ENCODE results near the gene GPD1L.

DNA sequence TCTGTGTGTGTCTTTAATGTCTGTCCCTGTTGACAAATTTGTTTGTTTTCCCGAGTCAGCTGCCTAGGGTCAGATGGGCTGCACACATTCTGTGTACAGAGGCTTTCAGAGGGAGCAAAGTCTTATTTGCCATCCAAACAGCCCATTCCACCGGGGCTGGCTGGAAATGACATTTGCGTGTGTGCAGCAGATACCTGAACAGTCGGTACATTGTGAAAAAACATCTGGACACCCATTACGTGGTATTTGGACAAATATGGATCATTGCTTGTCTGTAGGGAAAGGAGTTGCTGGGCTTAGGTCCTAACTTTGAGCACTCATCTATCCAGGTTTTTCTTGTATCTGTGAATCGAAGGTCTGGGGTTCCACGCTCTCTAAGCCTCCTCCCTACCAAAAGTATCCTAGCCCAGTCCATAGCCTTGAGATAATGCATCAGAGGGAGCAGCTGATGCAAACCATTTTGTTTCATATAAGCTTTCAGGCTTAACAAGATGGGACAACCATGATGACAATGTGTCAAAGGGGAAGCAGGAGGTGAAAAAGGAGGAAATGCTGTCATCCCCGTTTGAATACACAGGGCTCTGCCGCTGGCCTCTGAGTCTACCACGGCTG is 109.9 kb downstream of the GPD1L start:
- TF ChIP-seq, protein P1, sequence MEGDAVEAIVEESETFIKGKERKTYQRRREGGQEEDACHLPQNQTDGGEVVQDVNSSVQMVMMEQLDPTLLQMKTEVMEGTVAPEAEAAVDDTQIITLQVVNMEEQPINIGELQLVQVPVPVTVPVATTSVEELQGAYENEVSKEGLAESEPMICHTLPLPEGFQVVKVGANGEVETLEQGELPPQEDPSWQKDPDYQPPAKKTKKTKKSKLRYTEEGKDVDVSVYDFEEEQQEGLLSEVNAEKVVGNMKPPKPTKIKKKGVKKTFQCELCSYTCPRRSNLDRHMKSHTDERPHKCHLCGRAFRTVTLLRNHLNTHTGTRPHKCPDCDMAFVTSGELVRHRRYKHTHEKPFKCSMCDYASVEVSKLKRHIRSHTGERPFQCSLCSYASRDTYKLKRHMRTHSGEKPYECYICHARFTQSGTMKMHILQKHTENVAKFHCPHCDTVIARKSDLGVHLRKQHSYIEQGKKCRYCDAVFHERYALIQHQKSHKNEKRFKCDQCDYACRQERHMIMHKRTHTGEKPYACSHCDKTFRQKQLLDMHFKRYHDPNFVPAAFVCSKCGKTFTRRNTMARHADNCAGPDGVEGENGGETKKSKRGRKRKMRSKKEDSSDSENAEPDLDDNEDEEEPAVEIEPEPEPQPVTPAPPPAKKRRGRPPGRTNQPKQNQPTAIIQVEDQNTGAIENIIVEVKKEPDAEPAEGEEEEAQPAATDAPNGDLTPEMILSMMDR (tag by site-specific recombination; IDR thresholded peaks at IDR 0.05), result no peak
- TF ChIP-seq, protein P2, sequence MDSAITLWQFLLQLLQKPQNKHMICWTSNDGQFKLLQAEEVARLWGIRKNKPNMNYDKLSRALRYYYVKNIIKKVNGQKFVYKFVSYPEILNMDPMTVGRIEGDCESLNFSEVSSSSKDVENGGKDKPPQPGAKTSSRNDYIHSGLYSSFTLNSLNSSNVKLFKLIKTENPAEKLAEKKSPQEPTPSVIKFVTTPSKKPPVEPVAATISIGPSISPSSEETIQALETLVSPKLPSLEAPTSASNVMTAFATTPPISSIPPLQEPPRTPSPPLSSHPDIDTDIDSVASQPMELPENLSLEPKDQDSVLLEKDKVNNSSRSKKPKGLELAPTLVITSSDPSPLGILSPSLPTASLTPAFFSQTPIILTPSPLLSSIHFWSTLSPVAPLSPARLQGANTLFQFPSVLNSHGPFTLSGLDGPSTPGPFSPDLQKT (IDR thresholded peaks at IDR 0.05; ENCODE audit: borderline replicate concordance, low read depth, low read length), result no peak
- TF ChIP-seq GLI4 (tag by site-specific recombination; IDR thresholded peaks at IDR 0.05) (no peak), ZNF274 (IDR thresholded peaks at IDR 0.05; ENCODE audit: low read length) (no peak), ZNF274 (tag by site-specific recombination; IDR thresholded peaks at IDR 0.05; ENCODE audit: borderline replicate concordance) (no peak), ZNF624 (tag by site-specific recombination; IDR thresholded peaks at IDR 0.05) (no peak), ZNF707 (tag by site-specific recombination; IDR thresholded peaks at IDR 0.05) (no peak), ZBTB17 (tag by site-specific recombination; IDR thresholded peaks at IDR 0.05) (no peak), ZNF311 (tag by site-specific recombination; IDR thresholded peaks at IDR 0.05; ENCODE audit: borderline replicate concordance) (no peak), SP2 (tag by site-specific recombination; IDR thresholded peaks at IDR 0.05) (no peak), BCL11A (tag by site-specific recombination; IDR thresholded peaks at IDR 0.05; ENCODE audit: low read depth) (no peak)
- TF ChIP-seq, protein P3, sequence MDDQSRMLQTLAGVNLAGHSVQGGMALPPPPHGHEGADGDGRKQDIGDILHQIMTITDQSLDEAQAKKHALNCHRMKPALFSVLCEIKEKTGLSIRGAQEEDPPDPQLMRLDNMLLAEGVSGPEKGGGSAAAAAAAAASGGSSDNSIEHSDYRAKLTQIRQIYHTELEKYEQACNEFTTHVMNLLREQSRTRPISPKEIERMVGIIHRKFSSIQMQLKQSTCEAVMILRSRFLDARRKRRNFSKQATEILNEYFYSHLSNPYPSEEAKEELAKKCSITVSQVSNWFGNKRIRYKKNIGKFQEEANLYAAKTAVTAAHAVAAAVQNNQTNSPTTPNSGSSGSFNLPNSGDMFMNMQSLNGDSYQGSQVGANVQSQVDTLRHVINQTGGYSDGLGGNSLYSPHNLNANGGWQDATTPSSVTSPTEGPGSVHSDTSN (CRISPR knock-in tag; IDR thresholded peaks at IDR 0.05), result no peak
- TF ChIP-seq, protein P4, sequence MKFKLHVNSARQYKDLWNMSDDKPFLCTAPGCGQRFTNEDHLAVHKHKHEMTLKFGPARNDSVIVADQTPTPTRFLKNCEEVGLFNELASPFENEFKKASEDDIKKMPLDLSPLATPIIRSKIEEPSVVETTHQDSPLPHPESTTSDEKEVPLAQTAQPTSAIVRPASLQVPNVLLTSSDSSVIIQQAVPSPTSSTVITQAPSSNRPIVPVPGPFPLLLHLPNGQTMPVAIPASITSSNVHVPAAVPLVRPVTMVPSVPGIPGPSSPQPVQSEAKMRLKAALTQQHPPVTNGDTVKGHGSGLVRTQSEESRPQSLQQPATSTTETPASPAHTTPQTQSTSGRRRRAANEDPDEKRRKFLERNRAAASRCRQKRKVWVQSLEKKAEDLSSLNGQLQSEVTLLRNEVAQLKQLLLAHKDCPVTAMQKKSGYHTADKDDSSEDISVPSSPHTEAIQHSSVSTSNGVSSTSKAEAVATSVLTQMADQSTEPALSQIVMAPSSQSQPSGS (tag by site-specific recombination; IDR thresholded peaks at IDR 0.05; ENCODE audit: low read depth), result no peak
- TF ChIP-seq, protein P5, sequence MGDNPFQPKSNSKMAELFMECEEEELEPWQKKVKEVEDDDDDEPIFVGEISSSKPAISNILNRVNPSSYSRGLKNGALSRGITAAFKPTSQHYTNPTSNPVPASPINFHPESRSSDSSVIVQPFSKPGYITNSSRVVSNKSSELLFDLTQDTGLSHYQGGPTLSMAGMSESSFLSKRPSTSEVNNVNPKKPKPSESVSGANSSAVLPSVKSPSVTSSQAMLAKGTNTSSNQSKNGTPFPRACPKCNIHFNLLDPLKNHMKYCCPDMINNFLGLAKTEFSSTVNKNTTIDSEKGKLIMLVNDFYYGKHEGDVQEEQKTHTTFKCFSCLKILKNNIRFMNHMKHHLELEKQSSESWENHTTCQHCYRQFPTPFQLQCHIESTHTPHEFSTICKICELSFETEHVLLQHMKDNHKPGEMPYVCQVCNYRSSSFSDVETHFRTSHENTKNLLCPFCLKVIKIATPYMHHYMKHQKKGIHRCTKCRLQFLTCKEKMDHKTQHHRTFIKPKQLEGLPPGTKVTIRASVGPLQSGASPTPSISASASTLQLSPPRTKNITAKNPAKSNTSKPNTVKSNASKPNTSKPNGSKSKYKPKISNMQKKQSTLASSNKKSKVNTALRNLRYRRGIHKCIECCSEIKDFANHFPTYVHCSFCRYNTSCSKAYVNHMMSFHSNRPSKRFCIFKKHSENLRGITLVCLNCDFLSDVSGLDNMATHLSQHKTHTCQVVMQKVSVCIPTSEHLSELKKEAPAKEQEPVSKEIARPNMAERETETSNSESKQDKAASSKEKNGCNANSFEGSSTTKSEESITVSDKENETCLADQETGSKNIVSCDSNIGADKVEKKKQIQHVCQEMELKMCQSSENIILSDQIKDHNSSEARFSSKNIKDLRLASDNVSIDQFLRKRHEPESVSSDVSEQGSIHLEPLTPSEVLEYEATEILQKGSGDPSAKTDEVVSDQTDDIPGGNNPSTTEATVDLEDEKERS (tag by site-specific recombination; IDR thresholded peaks at IDR 0.05), result no peak
